ENCODE measurements around the gene YPEL2.

YPEL2 gene

GRCh38 chr17:59330053-59330942 lies 1.2 kb upstream of the YPEL2 start:
- DNase-seq (ENCODE audit: low read depth): no peak

- DNase-seq (ENCODE audit: low read depth): peak; percentile 31
These were observed 684 bp downstream of the YPEL2 start for GRCh38 chr17:59331929-59332748.

DNA sequence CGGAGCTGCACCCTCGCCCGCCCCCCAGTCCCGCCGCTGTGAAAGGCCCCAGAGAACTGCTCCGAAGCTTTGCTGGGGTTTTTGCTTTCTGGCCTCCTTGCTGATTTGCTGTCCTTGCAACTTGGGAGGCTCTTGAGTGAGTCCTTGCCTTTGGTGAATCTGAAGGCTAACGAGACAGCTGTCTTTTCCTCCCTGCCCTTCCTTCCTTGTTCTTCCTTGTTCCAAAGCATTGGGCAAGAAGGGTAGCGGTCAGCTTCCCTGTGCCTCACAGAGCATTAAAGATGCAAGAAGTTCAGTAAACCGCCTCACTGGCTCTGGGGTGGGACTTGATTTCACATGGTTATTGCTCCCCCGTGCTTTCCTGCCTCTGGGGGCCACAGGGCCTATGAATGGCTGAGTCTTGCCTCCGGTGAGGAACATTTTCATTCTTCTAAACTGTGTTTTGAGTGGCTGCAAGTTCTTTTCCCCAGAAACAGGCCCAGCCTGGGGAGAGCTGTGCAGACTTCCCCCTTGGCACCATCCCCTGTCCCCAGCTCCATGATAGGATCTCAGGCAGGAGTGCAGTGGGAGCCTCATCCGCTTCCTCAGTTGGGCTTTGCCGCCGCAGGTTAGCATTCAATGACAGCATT lies 1.4 kb downstream of the YPEL2 start:
- peak; percentile 50 for DNase-seq (ENCODE audit: low read depth)

- DNase-seq (ENCODE audit: low read depth): no peak
These were observed 2.4 kb downstream of the YPEL2 start for GRCh38 chr17:59333836-59334235.

DNA sequence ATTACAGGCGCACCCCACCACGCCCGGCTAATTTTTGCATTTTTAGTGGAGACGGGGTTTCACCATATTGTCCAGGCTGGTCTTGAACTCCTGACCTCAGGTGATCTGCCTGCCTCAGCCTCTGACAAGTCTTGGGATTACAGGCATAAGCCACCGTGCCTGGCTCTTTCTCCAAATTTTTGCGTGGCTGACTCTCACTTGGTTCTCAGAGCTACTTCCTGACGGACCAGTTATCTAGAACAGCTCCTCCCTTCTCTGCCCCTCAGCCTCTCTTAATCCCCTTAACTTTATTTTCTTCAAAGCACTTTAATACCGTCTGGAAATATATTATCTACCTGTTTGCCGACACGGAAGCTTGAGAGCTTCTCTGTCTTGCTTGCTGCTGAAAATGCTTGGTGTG lies 4.2 kb downstream of the YPEL2 start:
- no peak for DNase-seq (ENCODE audit: low read depth)

DNA sequence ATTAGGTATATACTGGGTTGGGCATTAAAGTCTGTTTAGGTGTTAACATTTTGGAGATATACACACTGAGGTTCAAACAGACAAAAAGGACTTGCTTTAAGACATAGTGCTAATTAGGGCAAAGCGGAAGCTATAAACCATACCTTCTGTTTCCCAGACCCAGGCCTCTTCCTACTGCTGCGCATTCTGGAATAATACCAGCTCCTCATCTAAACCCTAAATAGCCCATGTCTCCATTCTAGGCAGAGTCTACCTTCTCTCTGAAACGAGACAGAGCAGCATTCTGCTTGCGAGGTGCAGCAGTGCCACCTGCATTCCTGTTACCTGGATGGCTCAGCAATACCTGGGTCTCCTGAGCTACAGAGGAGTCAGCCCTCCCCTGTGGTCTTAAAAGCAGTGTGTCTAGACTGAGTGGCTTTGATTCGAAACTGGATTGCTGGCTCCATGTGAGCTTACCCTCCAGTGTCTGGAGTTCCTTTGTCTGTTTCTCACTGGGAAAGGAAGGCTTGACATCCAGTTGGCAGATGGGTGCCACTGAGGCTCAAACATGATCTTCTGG lies 6.4 kb downstream of the YPEL2 start:
- no peak for DNase-seq (ENCODE audit: low read depth)

GRCh38 chr17:59338498-59338897 lies 7.0 kb downstream of the YPEL2 start:
- no peak for DNase-seq (ENCODE audit: low read depth)

DNA sequence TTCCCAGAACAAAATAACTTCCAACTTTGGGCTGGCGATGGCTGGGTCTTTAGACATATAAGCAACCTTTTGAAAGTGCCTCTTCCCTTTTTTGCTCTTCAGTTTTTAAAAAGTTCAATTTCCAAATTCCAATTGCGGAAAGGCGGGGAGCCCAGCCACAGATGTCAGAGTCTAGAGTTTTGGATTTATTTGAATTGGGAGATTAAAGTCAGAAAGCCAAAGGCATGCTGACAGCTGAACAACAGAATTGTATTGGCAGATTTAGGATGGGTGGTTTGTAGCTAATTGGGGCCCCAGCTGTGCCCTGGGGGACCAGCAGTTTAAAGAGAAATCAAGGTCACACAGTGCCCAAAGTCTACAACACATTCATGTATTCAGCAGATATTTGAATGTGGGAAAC lies 10.5 kb downstream of the YPEL2 start:
- no peak for DNase-seq (ENCODE audit: low read depth)

- no peak for DNase-seq (ENCODE audit: low read depth)
These were observed 11.3 kb downstream of the YPEL2 start for GRCh38 chr17:59342681-59343131.

- no peak for DNase-seq (ENCODE audit: low read depth)
These were observed 14.0 kb downstream of the YPEL2 start for GRCh38 chr17:59345476-59345875.

- no peak for DNase-seq (ENCODE audit: low read depth)
These were observed 14.9 kb downstream of the YPEL2 start for GRCh38 chr17:59346341-59346740.

DNA sequence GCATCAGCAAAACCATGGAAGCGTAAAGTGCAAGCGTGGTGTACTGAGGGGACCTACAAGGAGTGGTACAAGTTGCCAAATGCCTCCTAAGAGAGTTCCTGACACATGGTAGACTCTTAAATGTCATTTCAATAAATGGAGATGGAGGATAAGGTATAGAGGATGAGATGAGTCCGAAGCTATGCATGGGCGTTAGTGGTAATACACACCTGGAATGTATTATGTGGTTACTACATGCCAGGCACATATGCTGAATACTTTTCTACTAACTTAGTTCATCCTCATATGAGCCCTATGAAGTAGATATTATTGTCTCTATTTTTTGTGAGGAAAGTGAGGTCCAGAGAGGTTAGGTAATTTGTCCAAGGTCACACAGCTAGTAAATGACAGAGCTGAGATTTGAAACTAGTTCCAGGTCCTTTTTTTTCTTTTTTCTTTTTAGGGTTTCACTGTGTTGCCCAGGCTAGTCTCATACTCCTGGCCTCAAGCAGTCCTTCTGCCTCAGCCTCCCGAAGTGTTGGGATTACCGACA lies 15.5 kb downstream of the YPEL2 start:
- DNase-seq (ENCODE audit: low read depth): no peak

DNA sequence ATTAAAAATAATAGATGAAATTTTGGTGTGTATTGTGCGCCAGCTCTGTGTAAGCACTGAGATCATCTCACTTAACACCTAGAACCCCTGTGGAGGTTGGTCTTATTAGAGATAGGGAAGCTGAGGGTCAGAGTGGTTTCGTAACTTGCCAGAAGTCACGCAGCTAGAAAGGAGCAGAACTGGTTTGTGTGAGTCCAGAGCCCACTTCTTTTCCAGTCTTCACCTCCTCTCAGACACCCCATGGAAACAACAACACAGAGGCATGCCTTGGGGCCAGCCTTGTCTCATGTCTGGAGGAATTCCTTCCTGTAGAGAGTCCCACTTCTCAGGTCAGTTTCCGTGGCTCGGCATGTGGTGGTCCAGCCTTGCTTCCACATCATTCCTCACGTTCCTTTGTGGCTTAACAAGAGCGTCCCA lies 16.5 kb downstream of the YPEL2 start:
- DNase-seq (ENCODE audit: low read depth): peak; percentile 20

DNA sequence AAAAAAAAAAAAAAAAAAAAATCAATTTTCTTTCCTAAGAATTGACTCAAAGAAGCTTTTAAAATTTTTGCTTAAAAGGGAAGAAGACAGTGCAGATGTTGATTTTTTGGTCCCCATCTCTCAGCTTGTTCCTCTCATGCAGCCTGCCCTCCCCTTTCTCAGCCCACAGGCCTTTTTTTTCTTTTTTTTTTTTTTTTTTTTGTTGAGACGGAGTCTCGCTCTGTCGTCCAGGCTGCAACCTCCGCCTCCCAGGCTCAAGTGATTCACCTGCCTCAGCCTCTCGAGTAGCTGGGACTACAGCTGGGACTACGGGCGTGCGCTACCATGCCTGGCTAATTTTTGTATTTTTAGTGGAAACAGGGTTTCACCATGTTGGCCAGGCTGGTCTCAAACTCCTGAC lies 17.7 kb downstream of the YPEL2 start:
- DNase-seq (ENCODE audit: low read depth): no peak

DNA sequence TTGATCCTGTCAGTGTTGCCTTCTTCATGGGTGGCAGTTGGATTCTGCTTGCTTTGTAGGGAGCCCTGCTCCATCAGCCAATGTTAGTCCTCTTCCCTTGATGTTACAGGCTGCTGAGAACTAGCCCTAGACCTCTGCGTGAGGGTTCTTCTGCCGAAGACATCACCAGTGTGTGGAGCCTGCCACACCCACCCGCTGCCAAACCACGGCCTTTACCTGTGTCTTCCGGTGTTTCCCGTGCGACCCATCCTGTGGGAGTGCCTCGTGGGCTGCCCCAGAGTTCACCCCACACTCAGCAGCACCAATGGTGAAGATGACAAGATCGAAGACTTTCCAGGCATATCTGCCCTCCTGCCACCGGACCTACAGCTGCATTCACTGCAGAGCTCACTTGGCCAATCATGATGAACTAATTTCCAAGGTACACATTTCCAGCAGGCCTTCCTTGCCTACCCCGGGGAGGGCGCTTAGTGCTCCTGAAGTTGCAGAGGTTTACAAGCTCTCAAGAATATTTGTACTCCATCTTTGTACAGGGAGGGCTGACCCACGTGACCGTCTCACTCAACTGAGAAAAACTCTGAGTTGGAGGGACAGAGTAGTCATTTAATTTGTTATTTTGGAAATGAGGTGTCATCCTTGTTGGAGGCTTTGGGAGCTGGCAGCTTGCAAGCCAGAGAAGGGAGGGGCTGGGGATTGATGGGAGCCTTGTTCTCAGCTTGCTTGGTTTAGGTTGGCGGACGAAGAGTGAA lies 21.8 kb downstream of the YPEL2 start:
- no peak for DNase-seq (ENCODE audit: low read depth)

GRCh38 chr17:59353936-59354755 lies 22.7 kb downstream of the YPEL2 start:
- DNase-seq (ENCODE audit: low read depth): no peak

- no peak for DNase-seq (ENCODE audit: low read depth)
These were observed 23.7 kb downstream of the YPEL2 start for GRCh38 chr17:59355030-59355701.

DNA sequence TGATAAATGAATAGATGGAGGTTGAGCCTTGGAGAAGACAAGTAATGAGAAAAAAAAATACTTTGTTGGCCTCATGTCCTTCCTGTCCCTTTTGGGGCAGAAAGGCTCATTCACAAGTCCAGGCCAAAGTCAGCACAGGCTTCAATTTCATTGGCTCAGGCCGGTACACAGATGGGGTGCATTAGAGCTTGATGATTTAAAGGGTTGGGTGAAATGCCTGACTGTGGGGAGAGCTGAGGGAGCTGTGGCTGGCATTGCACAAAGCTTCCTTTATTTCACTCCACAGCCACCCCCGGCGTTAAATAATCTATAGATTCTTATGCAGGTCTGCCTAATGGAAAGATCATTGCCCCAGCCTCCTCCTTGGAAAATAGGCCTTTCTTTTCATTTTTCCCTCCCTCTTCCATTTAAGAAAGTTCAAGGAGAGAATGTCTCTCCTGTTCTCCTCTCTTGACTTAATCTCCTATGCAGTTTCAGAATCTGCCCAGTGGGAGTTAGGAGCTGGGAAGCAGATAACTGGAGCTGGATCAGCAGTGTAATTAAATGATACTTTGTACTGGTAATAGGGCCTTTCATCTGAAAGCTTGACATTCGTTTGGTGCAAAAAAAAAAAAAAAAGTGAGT lies 24.4 kb downstream of the YPEL2 start:
- DNase-seq (ENCODE audit: low read depth): no peak

DNA sequence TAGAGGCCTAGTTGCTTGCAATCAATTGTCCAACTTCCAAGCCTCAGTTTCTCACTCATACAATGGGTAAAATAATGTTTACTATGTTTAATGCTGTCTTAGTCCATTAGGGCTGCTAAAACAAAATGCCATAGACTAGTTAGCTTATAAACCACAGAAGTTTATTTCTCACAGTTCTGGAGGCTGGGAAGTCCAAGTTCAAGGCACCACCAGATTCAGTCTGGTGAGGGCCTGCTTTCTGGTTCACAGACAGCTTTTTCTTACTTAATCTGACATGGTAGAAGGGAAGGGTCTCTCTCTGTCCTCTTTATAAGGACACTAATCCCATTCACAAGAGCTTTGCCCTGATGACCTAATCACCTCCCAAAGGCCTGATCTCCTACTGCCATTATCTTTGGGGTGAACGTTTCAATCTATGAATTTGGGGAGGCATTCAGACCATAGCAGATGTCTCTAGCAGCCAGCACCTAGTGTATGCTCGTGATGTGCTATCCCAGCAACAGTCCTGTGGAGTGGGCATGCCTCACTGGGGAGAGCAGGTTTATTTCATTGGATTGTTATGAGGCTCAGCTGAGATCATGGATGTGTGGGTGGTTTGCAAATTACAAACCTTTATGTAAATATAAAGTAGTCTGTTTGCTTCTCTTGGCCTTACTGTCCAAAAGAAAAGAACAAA lies 25.2 kb downstream of the YPEL2 start:
- peak; percentile 52 for DNase-seq (ENCODE audit: low read depth)
